GM12865 (cell line): ENCODE measurements around the gene PIK3R2.

Experiments used
- DNase-seq: peaks from one replicate; pipeline ENCODE4 v3.0.0; 2010; ENCODE audit warnings: low read depth
- H3K4me3 ChIP-seq: 2 replicates; pipeline ENCODE4 v1.5.1; 2011; ENCODE audit warnings: mild to moderate bottlenecking, low read depth, low read length, control low read depth
- TF ChIP-seq, protein P1 (sequence below): IDR thresholded peaks from 2 replicates; pipeline ENCODE4 v1.5.1; 2011; ENCODE audit warnings: low read length, control low read depth, low read depth, inconsistent platforms; ENCODE audit not compliant: insufficient read depth; ENCODE audit errors: missing control alignments

Gene PIK3R2

DNA sequence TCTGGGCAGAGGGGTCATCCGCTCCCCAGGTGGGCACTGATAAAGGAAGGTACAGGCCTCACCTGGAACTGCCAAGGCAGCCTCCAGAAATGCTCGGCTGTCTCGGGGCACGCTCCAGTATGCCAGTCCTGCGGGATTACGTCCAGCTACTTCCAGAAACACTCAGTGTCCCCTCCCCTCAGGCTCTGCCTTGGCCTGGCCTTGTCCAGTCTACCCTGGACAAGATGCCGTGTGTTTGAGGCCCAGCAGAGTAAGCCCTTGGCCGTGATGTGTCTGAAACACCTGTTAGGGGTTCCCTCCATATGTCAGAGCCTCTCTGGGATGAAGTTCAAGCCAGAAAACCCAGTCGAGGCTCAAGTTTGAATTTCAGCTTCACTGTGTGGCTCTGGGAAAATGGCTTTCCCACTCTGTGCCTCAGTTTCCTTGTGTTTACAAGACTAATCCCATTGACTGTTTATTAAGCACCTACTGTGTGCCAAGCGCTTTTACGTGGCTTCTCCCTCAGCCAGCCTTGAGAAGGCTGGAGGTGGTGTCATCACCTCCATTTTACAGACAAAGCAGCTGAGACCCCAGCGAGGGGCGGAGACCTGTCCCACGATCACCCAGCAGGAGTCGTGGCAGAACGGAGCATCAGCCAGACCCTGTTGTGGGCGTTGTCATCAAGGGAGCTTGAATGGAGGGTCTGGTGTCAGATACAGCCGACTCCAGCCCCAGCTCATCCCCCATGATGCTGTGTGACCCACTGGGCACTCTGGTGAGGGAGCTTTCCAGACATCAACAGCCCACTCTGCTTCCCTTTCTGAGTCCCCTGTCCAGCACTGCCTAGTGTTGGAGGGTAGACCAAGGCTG, 2.0 kb upstream of the PIK3R2 start:
- TF ChIP-seq, protein P1, sequence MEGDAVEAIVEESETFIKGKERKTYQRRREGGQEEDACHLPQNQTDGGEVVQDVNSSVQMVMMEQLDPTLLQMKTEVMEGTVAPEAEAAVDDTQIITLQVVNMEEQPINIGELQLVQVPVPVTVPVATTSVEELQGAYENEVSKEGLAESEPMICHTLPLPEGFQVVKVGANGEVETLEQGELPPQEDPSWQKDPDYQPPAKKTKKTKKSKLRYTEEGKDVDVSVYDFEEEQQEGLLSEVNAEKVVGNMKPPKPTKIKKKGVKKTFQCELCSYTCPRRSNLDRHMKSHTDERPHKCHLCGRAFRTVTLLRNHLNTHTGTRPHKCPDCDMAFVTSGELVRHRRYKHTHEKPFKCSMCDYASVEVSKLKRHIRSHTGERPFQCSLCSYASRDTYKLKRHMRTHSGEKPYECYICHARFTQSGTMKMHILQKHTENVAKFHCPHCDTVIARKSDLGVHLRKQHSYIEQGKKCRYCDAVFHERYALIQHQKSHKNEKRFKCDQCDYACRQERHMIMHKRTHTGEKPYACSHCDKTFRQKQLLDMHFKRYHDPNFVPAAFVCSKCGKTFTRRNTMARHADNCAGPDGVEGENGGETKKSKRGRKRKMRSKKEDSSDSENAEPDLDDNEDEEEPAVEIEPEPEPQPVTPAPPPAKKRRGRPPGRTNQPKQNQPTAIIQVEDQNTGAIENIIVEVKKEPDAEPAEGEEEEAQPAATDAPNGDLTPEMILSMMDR = no peak
- H3K4me3 ChIP-seq = no peak overlapping the region
- no peak for DNase-seq

- peak overlapping the region; percentile 71 for H3K4me3 ChIP-seq
- peak; percentile 100 for DNase-seq
- TF ChIP-seq, protein P1 = peak; percentile 80
Observed at GRCh38 chr19:18152442-18152816, 534 bp upstream of the PIK3R2 start.

DNA sequence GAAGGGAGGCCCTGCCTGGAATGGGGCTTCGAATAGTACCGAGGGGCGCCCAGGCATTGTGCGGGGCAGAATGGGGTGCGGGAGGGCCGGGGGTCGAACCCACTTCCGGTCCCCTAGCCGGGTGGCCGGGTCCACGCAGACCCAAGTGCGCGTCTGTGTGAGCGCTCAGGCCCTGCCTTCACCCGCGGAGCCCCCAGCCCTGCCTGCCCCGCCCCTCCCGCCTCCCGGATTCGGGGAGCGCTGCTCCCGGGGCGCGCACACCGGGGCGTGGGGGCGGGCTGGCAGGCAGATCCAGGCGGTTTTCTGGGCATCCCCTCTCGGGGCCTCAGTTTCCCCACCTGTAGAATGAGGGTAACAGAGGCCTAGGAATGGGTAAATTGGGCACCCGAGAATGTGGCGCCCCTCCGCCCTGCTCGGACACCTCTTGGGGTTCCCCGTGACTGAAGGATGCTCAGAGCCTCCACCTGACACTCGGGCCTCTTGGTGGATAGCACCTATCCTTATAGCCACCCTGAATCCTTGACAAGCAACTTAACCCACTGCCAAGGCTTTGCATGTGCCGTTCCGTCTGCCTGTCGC, 682 bp downstream of the PIK3R2 start:
- TF ChIP-seq, protein P1 = no peak
- DNase-seq = no peak
- H3K4me3 ChIP-seq = peak overlapping the region; percentile 95

GRCh38 chr19:18155095-18156087, 2.4 kb downstream of the PIK3R2 start:
- TF ChIP-seq, protein P1 = no peak
- no peak overlapping the region for H3K4me3 ChIP-seq

DNA sequence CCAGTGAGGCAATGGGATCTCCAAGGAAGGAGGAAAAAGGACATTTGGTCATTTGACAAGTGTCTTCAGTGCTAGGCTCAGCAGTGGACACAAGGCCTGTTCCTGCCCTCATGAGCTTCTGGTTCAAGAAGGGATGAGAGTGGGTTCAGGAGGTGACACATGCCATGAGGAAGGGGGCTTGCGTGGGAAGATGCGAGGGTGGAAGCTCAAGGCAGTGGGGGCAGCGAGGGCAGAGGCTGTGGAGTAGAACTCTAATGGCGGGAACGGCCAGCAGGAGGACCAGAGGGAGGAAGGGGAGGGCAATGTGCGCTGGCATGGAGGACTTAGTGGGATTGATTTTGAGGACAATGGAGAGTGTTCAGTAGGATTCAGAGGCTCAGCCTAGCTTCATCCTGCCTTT, 3.3 kb downstream of the PIK3R2 start:
- DNase-seq = no peak
- TF ChIP-seq, protein P1 = no peak

More at GRCh38 chr19:18155095-18156087, 2.4 kb downstream of the PIK3R2 start:
- no peak for DNase-seq

DNA sequence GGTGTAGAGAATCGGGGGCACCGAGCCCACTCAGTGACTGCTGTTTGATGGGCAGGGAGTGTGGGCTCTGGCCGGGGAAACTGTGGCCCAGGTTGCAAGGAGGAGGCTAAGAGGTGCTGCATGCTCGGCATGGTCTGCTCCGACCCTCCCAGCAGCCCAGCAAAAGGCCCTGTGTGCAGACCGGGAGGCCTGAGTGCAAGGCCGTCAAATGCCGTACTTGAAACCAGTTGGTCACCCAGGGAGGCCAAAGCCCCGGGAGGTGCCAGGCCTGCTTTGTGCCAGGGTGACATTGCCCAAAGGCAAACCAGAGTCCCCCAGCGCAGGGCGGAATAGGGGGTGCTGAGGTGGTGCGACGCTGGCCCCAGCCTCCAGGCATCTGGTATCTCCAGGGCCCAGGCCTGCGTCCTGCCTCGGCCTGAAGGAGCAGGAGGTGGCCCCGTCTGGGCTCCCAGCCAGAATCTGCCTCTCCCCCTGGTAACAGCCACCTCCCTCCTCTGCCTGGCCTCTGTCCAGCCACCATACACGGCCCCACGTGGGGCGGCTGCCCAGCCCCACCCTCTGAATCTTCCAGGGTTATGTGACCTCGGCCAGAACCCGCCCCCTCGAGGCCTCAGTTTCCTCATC, 4.0 kb downstream of the PIK3R2 start:
- H3K4me3 ChIP-seq = no peak overlapping the region
- no peak for DNase-seq
- TF ChIP-seq, protein P1 = no peak

More for the DNA sequence above, 3.3 kb downstream of the PIK3R2 start:
- H3K4me3 ChIP-seq = no peak overlapping the region
